ENCODE data around the gene ADCY1.
"Not testable (repeated sequence)": the region's sequence is repeated elsewhere in the genome, so short reads cannot be mapped to it uniquely, and the experiment has no call there.

DNA sequence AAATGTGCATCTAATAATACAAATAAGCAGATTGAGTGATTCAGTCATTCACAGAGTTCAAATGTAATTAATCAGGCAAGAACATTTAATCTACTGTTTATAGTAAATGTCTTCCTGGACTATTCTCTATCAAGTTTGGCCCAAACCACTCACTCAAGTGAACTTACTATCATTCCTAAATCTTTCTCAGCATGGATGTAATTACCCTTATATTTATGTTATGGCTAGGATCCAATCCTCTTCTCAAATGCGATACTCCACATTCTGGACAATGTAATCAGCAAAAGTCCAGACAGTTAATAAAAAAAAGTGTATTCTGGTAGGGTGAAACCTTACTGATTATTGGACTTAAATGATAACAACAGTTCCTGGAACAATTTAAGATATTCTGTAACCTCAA is 185.3 kb downstream of the ADCY1 start:
- TF ChIP-seq, protein P1, sequence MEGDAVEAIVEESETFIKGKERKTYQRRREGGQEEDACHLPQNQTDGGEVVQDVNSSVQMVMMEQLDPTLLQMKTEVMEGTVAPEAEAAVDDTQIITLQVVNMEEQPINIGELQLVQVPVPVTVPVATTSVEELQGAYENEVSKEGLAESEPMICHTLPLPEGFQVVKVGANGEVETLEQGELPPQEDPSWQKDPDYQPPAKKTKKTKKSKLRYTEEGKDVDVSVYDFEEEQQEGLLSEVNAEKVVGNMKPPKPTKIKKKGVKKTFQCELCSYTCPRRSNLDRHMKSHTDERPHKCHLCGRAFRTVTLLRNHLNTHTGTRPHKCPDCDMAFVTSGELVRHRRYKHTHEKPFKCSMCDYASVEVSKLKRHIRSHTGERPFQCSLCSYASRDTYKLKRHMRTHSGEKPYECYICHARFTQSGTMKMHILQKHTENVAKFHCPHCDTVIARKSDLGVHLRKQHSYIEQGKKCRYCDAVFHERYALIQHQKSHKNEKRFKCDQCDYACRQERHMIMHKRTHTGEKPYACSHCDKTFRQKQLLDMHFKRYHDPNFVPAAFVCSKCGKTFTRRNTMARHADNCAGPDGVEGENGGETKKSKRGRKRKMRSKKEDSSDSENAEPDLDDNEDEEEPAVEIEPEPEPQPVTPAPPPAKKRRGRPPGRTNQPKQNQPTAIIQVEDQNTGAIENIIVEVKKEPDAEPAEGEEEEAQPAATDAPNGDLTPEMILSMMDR (IDR thresholded peaks at IDR 0.05; ENCODE audit: insufficient read depth, low read length, poor library complexity, severe bottlenecking), result not testable (repeated sequence)
- TF ChIP-seq EZH2phosphoT487 (conservative IDR thresholded peaks at IDR 0.05; ENCODE audit: low read length), result not testable (repeated sequence)

Data from SU-DHL-6 (cell line).